Measurements from ENCODE around the gene LIMS1. TPM values are rescaled to one million over a fixed set of nuclear protein-coding genes. Genes with fewer than 3 reads are reported as not detected.

Gene LIMS1
- polyA plus RNA-seq, 6 donors from 2014 or later, result 24.9 to 47.8 (median 33.2) TPM

- H3K27ac Mint-ChIP-seq, result peak overlapping the region in 2 of 6 donors; percentile 71 to 74
- H3K36me3 Mint-ChIP-seq, result peaks cover 0 to 5% of the 10 kb centered on the region in 2 donors
- no peaks in the 10 kb centered on the region for H3K27me3 Mint-ChIP-seq
- peaks cover 0 to 5% (median 0%) of the 10 kb centered on the region in 7 donors for H3K9me3 Mint-ChIP-seq
- no peak for ATAC-seq (ENCODE audit: low read depth in 2 of 2)
- no peak overlapping the region for H3K4me3 Mint-ChIP-seq
- peaks cover 0 to 7% (median 5%) of the 10 kb centered on the region in 3 donors for H3K4me1 Mint-ChIP-seq
- no peak for DNase-seq
Measured at GRCh38 chr2:108560241-108560811, 26.1 kb downstream of the LIMS1 start.

GRCh38 chr2:108560895-108561530 lies 26.7 kb downstream of the LIMS1 start:
- H3K9me3 Mint-ChIP-seq, result no peaks in the 10 kb centered on the region
- peaks cover 0 to 7% (median 5%) of the 10 kb centered on the region in 3 donors for H3K4me1 Mint-ChIP-seq
- H3K27ac Mint-ChIP-seq, result no peak overlapping the region
- ATAC-seq (ENCODE audit: low read depth in 2 of 2) (no peak), DNase-seq (no peak)
- H3K4me3 Mint-ChIP-seq, result no peak overlapping the region
- peaks cover 0 to 4% of the 10 kb centered on the region in 2 donors for H3K36me3 Mint-ChIP-seq
- no peaks in the 10 kb centered on the region for H3K27me3 Mint-ChIP-seq

GRCh38 chr2:108562274-108562673 lies 28.0 kb downstream of the LIMS1 start:
- Mint-ChIP-seq H3K27ac (no peak overlapping the region), H3K4me1 (peaks cover 0 to 9% (median 7%) of the 10 kb centered on the region in 3 donors), H3K4me3 (no peak overlapping the region), H3K9me3 (no peaks in the 10 kb centered on the region), H3K27me3 (no peaks in the 10 kb centered on the region), H3K36me3 (no peaks in the 10 kb centered on the region)
- DNase-seq, result no peak
- no peak for ATAC-seq (ENCODE audit: low read depth in 2 of 2)

- no peak overlapping the region for H3K27ac Mint-ChIP-seq
Measured at GRCh38 chr2:108564510-108564909, 30.2 kb downstream of the LIMS1 start.

GRCh38 chr2:108565778-108566375 lies 31.6 kb downstream of the LIMS1 start:
- Mint-ChIP-seq H3K27ac (no peak overlapping the region), H3K4me3 (no peak overlapping the region), H3K27me3 (no peaks in the 10 kb centered on the region), H3K4me1 (peaks cover 0 to 8% (median 7%) of the 10 kb centered on the region in 3 donors), H3K36me3 (no peaks in the 10 kb centered on the region), H3K9me3 (no peaks in the 10 kb centered on the region)
- ATAC-seq (ENCODE audit: low read depth in 2 of 2) (peak in 1 of 2 donors; percentile 27), DNase-seq (no peak)

More at GRCh38 chr2:108564510-108564909, 30.2 kb downstream of the LIMS1 start:
- ATAC-seq (ENCODE audit: low read depth in 2 of 2) (no peak), DNase-seq (no peak)
- Mint-ChIP-seq H3K4me1 (peaks cover 0 to 14% (median 7%) of the 10 kb centered on the region in 3 donors), H3K36me3 (no peaks in the 10 kb centered on the region), H3K9me3 (no peaks in the 10 kb centered on the region), H3K27me3 (no peaks in the 10 kb centered on the region), H3K4me3 (no peak overlapping the region)

- ATAC-seq (ENCODE audit: low read depth in 2 of 2) (no peak), DNase-seq (no peak)
- peaks cover 16 to 24% (median 23%) of the 10 kb centered on the region in 3 donors for H3K4me1 Mint-ChIP-seq
- H3K4me3 Mint-ChIP-seq, result no peak overlapping the region
- H3K27ac Mint-ChIP-seq, result peak overlapping the region in 2 of 6 donors; percentile 66 to 75
- H3K9me3 Mint-ChIP-seq, result no peaks in the 10 kb centered on the region
- H3K36me3 Mint-ChIP-seq, result no peaks in the 10 kb centered on the region
- H3K27me3 Mint-ChIP-seq, result no peaks in the 10 kb centered on the region
Measured at GRCh38 chr2:108570416-108570815, 36.1 kb downstream of the LIMS1 start.

- no peak overlapping the region for H3K27ac Mint-ChIP-seq
- H3K27me3 Mint-ChIP-seq, result no peaks in the 10 kb centered on the region
- ATAC-seq (ENCODE audit: low read depth in 2 of 2) (no peak), DNase-seq (no peak)
- no peak overlapping the region for H3K4me3 Mint-ChIP-seq
- H3K4me1 Mint-ChIP-seq, result peaks cover 17 to 28% (median 28%) of the 10 kb centered on the region in 3 donors
- H3K9me3 Mint-ChIP-seq, result no peaks in the 10 kb centered on the region
- H3K36me3 Mint-ChIP-seq, result no peaks in the 10 kb centered on the region
Measured at GRCh38 chr2:108571286-108571685, 37.0 kb downstream of the LIMS1 start.

GRCh38 chr2:108573061-108573460 lies 38.8 kb downstream of the LIMS1 start:
- DNase-seq (no peak), ATAC-seq (ENCODE audit: low read depth in 2 of 2) (no peak)
- Mint-ChIP-seq H3K4me1 (peaks cover 17 to 29% (median 28%) of the 10 kb centered on the region in 3 donors), H3K4me3 (no peak overlapping the region), H3K9me3 (no peaks in the 10 kb centered on the region), H3K27ac (no peak overlapping the region), H3K36me3 (no peaks in the 10 kb centered on the region), H3K27me3 (no peaks in the 10 kb centered on the region)

- Mint-ChIP-seq H3K9me3 (no peaks in the 10 kb centered on the region), H3K27ac (peak overlapping the region in 1 of 6 donors; percentile 12), H3K4me3 (no peak overlapping the region), H3K4me1 (peaks cover 18 to 28% (median 25%) of the 10 kb centered on the region in 3 donors), H3K27me3 (no peaks in the 10 kb centered on the region), H3K36me3 (no peaks in the 10 kb centered on the region)
- ATAC-seq (ENCODE audit: low read depth in 2 of 2), result no peak
- DNase-seq, result no peak
Measured at GRCh38 chr2:108574332-108574731, 40.1 kb downstream of the LIMS1 start.

- no peak for DNase-seq
- peak; percentile 27 to 35 for ATAC-seq (ENCODE audit: low read depth in 2 of 2)
Measured at GRCh38 chr2:108575132-108575966, 41.1 kb downstream of the LIMS1 start.

GRCh38 chr2:108577099-108577498 lies 42.8 kb downstream of the LIMS1 start:
- ATAC-seq (ENCODE audit: low read depth in 2 of 2) (no peak), DNase-seq (no peak)
- H3K4me3 Mint-ChIP-seq, result no peak overlapping the region
- H3K36me3 Mint-ChIP-seq, result no peaks in the 10 kb centered on the region
- no peaks in the 10 kb centered on the region for H3K9me3 Mint-ChIP-seq
- no peaks in the 10 kb centered on the region for H3K27me3 Mint-ChIP-seq
- peak overlapping the region in 2 of 6 donors; percentile 30 to 64 for H3K27ac Mint-ChIP-seq
- H3K4me1 Mint-ChIP-seq, result peaks cover 35 to 44% (median 40%) of the 10 kb centered on the region in 3 donors

More at GRCh38 chr2:108575132-108575966, 41.1 kb downstream of the LIMS1 start:
- Mint-ChIP-seq H3K4me3 (peak overlapping the region in 1 of 8 donors; percentile 54), H3K4me1 (peaks cover 28 to 36% (median 32%) of the 10 kb centered on the region in 3 donors), H3K27ac (peak overlapping the region in 3 of 6 donors; percentile 3 to 92 (median 65)), H3K27me3 (no peaks in the 10 kb centered on the region), H3K36me3 (no peaks in the 10 kb centered on the region), H3K9me3 (no peaks in the 10 kb centered on the region)

- H3K4me1 Mint-ChIP-seq, result peaks cover 33 to 36% (median 35%) of the 10 kb centered on the region in 3 donors
- peak overlapping the region in 4 of 8 donors; percentile 32 to 59 (median 46) for H3K4me3 Mint-ChIP-seq
- peak in 1 of 2 donors; percentile 44 for ATAC-seq (ENCODE audit: low read depth in 2 of 2)
Measured at GRCh38 chr2:108579623-108580022, 45.4 kb downstream of the LIMS1 start.

GRCh38 chr2:108580050-108580449 lies 45.8 kb downstream of the LIMS1 start:
- Mint-ChIP-seq H3K36me3 (no peaks in the 10 kb centered on the region), H3K27me3 (no peaks in the 10 kb centered on the region), H3K9me3 (no peaks in the 10 kb centered on the region), H3K4me3 (no peak overlapping the region), H3K4me1 (peaks cover 29 to 32% (median 32%) of the 10 kb centered on the region in 3 donors), H3K27ac (peak overlapping the region in 3 of 6 donors; percentile 28 to 80 (median 64))
- no peak for ATAC-seq (ENCODE audit: low read depth in 2 of 2)
- no peak for DNase-seq

More at GRCh38 chr2:108579623-108580022, 45.4 kb downstream of the LIMS1 start:
- peak overlapping the region; percentile 20 to 90 (median 76) for H3K27ac Mint-ChIP-seq
- no peaks in the 10 kb centered on the region for H3K36me3 Mint-ChIP-seq
- no peaks in the 10 kb centered on the region for H3K27me3 Mint-ChIP-seq
- no peak for DNase-seq
- no peaks in the 10 kb centered on the region for H3K9me3 Mint-ChIP-seq
